AG04450 (cell line): Measurements from ENCODE around the gene NAB2. TPM values are rescaled to one million over a fixed set of nuclear protein-coding genes. Genes with fewer than 3 reads are reported as not detected.

Experiments used
- CTCF ChIA-PET: fragments of 300-600, 350-600 bp; formaldehyde crosslinking; extraction: SDS; loops from one replicate; lab custom pipeline; 2022; ENCODE audit warnings: antibody characterized with exemption, inconsistent platforms; lab: Charles Lee
- POLR2A ChIA-PET: fragments of 350-600 bp; formaldehyde crosslinking; extraction: SDS; loops from one replicate; lab custom pipeline; 2021; ENCODE audit warnings: antibody characterized with exemption, inconsistent platforms; lab: Yijun Ruan, JAX
- DNase-seq: peaks from one replicate; pipeline ENCODE4 v3.0.0-alpha.2; 2011; ENCODE audit warnings: low read depth, low spot score
- H3K27ac ChIP-seq: one replicate; pipeline ENCODE4 v1.5.1; 2012; ENCODE audit warnings: low read depth, low read length, control low read depth
- H3K27me3 ChIP-seq: one replicate; pipeline ENCODE4 v1.6.0; 2012; ENCODE audit warnings: low read length; ENCODE audit not compliant: control insufficient read depth, insufficient read depth
- H3K4me3 ChIP-seq: 2 replicates; pipeline ENCODE4 v1.5.1; 2011; ENCODE audit warnings: mild to moderate bottlenecking, low read depth, low read length, control low read depth
- H3K9me3 ChIP-seq: 2 replicates; pipeline ENCODE4 v1.5.1; 2012; ENCODE audit warnings: low read length; ENCODE audit not compliant: control insufficient read depth, insufficient read depth
- polyA plus RNA-seq: library from polyadenylated mRNA; depleted of rRNA; stranded (reverse); fragments of >200 nt; gene quantifications from 2 replicates; pipeline ENCODE4 v1.2.3, GENCODE V29; 2011
- TF ChIP-seq, protein P1 (sequence below): IDR thresholded peaks from 2 replicates; pipeline ENCODE4 v1.5.1; 2011; ENCODE audit warnings: low read depth, low read length, control low read depth, inconsistent platforms

Gene NAB2
- polyA plus RNA-seq, 1 experiment, result 46.4 TPM

DNA sequence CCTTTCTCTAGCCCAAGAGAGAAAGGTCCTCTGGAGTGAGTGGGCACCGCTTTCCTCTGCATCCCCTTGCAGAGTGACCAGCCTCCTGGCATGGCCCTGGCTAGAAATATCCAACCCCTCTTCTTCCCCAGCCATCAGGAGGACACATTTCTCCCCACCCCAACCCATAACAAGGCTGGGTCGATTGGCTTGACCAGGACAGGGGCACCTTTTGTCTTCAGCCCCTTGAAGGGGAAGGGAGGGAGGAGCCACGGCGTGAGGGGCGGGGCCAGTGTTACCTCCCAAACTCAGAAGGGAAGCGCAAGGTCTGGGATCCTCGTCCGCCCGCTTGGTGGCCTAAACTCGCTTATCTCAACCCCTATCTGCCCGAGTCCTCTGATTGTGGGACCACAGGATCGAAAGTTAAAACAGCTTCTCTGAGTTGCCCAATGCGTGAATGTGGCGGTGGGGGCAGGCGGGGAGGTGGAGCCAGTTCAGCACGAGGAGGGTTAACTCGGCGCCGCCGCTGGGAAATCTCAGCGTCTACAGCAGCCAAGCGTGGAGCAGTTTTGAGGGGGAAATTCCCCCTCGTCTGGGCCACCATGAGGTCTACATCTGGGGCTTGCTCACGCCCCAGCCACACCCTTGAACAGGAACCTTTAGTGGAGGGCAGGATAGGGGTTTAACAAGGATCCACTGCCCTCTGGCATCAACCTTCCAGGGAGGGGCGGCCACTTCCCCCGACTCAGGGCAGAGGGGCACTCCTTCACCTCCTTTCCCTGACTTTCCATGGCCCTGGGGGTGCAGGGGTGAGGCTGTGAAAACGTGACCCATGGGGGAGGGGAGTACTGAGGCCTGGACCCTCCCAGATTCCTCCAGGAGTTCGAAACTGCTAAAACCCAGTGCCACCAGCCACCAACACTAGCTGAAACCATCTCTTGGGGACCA is 21.5 kb downstream of the NAB2 start:
- H3K9me3 ChIP-seq, result no peaks in the 10 kb centered on the region
- ChIA-PET POLR2A (interaction anchor here (1.0 to 10.8 kb wide), 5 partner anchors 14 to 103 kb away, joined by 3 to 258 read pairs (median 4); partner anchors contain the start of genes NAB2 and NEMP1), CTCF (interaction anchor here (0.5 to 3.5 kb wide), 13 partner anchors 9 to 106 kb away, joined by 3 to 47 read pairs (median 7); partner anchors contain the start of gene TAC3)
- peak overlapping the region; percentile 87 for H3K4me3 ChIP-seq
- DNase-seq, result no peak
- TF ChIP-seq, protein P1, sequence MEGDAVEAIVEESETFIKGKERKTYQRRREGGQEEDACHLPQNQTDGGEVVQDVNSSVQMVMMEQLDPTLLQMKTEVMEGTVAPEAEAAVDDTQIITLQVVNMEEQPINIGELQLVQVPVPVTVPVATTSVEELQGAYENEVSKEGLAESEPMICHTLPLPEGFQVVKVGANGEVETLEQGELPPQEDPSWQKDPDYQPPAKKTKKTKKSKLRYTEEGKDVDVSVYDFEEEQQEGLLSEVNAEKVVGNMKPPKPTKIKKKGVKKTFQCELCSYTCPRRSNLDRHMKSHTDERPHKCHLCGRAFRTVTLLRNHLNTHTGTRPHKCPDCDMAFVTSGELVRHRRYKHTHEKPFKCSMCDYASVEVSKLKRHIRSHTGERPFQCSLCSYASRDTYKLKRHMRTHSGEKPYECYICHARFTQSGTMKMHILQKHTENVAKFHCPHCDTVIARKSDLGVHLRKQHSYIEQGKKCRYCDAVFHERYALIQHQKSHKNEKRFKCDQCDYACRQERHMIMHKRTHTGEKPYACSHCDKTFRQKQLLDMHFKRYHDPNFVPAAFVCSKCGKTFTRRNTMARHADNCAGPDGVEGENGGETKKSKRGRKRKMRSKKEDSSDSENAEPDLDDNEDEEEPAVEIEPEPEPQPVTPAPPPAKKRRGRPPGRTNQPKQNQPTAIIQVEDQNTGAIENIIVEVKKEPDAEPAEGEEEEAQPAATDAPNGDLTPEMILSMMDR, result no peak; the same call in 1 of the 2 replicates
- H3K27ac ChIP-seq, result peak overlapping the region; percentile 99
- H3K27me3 ChIP-seq, result no peaks in the 10 kb centered on the region

- DNase-seq, result no peak
- Histone ChIP-seq H3K27ac (peak within 1 kb of the TSS; percentile 99), H3K27me3 (no peaks in the 10 kb centered on the region), H3K9me3 (no peaks in the 10 kb centered on the region), H3K4me3 (peak within 1 kb of the TSS; percentile 87)
- POLR2A ChIA-PET, result interaction anchor here (0.8 to 10.8 kb wide), 11 partner anchors 13 to 119 kb away, joined by 3 to 258 read pairs (median 5); partner anchors contain the start of genes LRP1, NAB2, NEMP1 and SHMT2
- CTCF ChIA-PET, result interaction anchor here (0.5 to 3.5 kb wide), 22 partner anchors 10 to 666 kb away, joined by 3 to 47 read pairs (median 7); partner anchors contain the start of genes NEMP1 and TAC3
- TF ChIP-seq, protein P1, result no peak
Observed at GRCh38 chr12:57111031-57111734, 22.3 kb downstream of the NAB2 start, which contains the start of gene STAT6. STAT6 (minus strand) TSS chr12:57111362; CDS start chr12:57108278, 3,084 bp downstream.

DNA sequence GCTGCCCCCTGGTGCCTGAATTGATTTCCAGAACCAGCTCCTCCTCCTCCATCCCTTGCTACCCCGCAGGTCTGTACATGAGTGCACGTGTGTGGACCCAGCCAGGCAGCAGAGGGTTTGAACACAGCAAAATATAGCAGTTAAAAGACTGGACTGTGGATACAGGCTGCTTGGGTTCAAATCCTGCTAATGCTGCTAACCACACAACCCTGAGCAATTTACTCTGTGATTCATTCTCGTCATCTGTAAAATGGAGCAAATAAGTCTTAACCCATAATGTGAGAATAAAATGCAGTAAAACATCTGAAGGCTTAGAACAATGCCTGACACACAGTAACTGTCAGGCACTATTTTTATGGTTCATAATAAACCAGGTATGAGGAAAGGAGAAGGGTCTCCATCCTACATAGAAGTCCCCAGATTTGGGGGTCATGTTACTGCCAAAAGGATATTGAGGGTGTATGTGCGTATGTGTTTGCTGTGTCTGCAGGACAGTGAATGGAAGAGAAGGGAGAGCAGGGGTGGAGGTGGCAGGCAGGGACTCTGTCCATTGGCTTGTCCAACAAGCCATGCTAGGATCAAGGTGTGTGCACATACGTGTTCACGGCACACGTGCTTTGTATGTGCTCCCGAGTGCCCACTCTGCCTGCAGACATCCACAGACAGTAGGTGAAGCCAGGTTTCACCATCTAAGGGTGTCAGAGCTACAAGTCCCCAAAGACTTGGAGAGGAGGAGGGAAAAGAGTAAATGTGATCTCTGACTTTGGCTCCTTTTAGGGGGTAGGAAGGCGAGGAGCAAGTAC is 23.8 kb downstream of the NAB2 start:
- H3K9me3 ChIP-seq, result no peaks in the 10 kb centered on the region
- ChIA-PET CTCF (interaction anchor here (0.5 to 3.5 kb wide), 19 partner anchors 9 to 130 kb away, joined by 3 to 47 read pairs (median 7); partner anchors contain the start of gene NEMP1), POLR2A (interaction anchor here (0.6 to 10.8 kb wide), 21 partner anchors 9 to 735 kb away, joined by 3 to 258 read pairs (median 4); partner anchors contain the start of genes LRP1, NAB2, NEMP1 and SHMT2)
- peak overlapping the region; percentile 99 for H3K27ac ChIP-seq
- DNase-seq, result no peak
- H3K4me3 ChIP-seq, result peak overlapping the region; percentile 87
- TF ChIP-seq, protein P1, result no peak; the same call in 1 of the 2 replicates
- no peaks in the 10 kb centered on the region for H3K27me3 ChIP-seq

GRCh38 chr12:57116580-57117281 is 27.8 kb downstream of the NAB2 start:
- no peaks in the 10 kb centered on the region for H3K27me3 ChIP-seq
- H3K9me3 ChIP-seq, result no peaks in the 10 kb centered on the region
- H3K4me3 ChIP-seq, result no peak overlapping the region
- no peak for DNase-seq
- TF ChIP-seq, protein P1, result no peak
- POLR2A ChIA-PET, result no interaction called here
- no peak overlapping the region for H3K27ac ChIP-seq
- CTCF ChIA-PET, result interaction anchor here (0.6 to 2.3 kb wide), 4 partner anchors 7 to 59 kb away, joined by 3 to 26 read pairs (median 5); no protein-coding TSS in a partner anchor
